ENCODE results near the gene MBD6.
A peak's percentile ranks its signal among the peaks of the same experiment; 100 is the strongest.

- no peak for TF ChIP-seq CTCF (IDR thresholded peaks at IDR 0.05 in 8 of 11, conservative IDR thresholded peaks at IDR 0.05 in 3 of 11)
- TF ChIP-seq POLR2A (IDR thresholded peaks at IDR 0.05): no peak
- TF ChIP-seq POLR2AphosphoS5 (IDR thresholded peaks at IDR 0.05): peak in 1 of 3 donors; percentile 2
Observed at GRCh38 chr12:57527184-57527583, 4.6 kb downstream of the MBD6 start.
